A172 (cell line): ENCODE measurements around the gene EIF5B. TPM values are rescaled to one million over a fixed set of nuclear protein-coding genes. Genes with fewer than 3 reads are reported as not detected.

Source experiments
- DNase-seq: peaks from one replicate; pipeline ENCODE4 v3.0.0-alpha.2; 2015; ENCODE audit warnings: low spot score
- total RNA-seq: library from RNA; depleted of rRNA; stranded (reverse); fragments of >200 nt; shearing (Covaris generic); gene quantifications from 2 replicates; pipeline ENCODE4 v1.2.3, GENCODE V29; 2014

The EIF5B gene
- total RNA-seq, 1 experiment from 2014 or later, result 19.1 TPM

DNA sequence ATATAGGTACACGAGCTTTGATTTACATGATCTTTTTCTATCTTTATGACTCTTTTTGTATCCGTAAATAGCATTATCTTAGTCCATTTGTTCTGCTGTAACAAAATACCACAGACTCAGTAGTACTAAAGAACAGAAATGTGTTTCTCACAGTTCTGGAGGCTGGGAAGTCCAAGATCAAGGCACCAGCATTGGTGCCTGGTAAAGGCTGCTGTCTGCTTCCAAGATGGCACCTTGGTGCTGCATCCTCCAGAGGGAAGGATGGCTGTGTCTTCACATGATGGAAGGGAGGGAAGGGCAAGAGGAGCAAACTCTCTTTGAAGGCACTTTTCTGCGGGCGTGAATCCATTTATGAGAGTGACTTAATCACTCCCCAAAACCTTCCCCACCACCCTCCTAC lies 36.0 kb downstream of the EIF5B start:
- DNase-seq, result no peak

DNA sequence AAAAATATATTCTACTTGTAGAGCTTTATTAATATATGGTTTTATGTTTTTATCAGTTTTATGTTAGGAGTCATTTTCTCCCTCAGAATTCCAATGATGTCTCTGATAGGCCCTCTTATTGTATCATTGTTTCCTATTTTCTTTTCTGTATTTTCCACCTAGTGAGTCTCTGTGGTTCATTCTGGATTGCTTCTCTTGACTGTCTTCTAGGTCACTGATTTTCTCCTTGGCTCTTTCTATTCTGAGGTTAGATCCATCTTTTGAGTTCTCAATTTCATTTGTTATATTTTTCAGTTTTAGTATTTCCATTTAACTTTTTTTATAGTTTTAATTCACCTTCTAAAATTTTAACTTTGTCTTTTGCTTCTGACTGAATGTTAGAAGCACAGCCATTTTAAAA lies 37.6 kb downstream of the EIF5B start:
- DNase-seq, result no peak

DNA sequence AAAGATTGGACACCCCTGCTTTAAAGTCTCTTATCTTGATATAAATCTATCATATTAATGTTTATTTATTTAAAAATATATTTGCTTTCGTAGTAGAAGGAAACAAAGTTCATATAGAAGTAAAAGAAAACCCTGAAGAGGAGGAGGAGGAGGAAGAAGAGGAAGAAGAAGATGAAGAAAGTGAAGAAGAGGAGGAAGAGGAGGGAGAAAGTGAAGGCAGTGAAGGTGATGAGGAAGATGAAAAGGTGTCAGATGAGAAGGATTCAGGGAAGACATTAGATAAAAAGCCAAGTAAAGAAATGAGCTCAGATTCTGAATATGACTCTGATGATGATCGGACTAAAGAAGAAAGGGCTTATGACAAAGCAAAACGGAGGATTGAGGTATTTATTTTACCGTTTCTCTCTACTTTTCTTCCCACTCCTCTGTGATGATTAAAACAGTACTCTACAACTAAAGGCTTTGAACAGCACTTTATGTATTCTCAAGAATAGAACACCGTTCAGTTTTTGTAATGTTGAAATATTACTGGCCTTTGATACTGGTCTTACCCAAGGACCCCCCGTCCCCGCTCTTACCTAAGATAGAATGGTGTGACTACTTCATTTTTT lies 39.2 kb downstream of the EIF5B start:
- DNase-seq, result no peak

DNA sequence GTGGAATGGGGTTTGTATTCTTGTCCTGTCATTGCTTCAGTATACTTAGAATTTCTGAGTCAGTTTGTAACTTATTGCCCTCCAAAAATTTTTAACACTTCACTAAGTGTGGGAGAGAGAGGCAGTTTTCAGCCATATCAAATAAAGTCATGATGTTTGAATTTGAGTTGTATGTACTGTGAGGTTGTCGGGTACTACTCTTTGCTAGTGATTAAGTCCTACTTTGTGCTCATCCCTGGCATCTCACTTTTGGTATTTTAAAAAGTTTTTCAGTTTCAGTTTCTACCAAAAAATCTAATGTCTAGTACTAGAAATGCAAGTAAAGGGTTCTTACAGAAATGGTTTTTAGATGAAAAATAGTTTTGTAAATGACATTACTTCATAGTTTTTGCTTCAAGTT lies 40.7 kb downstream of the EIF5B start:
- no peak for DNase-seq

DNA sequence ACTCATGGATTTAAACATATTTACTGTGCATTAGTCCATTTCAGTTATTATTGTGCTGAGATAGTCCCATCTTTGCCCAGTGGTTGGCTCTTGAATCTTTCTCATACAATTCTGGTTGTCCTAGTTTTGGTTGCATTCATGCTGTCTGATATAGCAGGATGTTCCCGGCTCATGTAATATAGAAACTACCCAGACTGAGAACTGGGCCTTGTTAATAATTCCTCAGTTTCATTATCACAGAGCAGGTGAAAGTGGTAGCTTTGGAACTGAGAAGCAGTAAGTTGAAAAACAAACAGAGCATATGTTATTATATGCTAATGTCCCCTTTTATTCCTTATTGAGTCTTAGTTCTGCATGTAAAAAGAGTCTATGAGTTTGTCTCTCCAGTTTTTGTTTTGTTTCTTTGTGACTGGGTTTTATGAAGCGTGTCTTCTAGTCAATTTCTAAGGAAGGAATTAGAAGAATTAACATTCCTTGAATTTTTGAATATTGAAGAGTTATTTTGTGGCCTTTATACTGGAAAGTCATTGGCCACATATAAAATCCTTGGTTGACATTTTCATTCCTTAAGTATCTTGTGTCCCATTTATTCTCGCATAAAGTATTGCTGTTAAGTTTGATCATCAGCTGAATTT lies 43.3 kb downstream of the EIF5B start:
- DNase-seq, result no peak

DNA sequence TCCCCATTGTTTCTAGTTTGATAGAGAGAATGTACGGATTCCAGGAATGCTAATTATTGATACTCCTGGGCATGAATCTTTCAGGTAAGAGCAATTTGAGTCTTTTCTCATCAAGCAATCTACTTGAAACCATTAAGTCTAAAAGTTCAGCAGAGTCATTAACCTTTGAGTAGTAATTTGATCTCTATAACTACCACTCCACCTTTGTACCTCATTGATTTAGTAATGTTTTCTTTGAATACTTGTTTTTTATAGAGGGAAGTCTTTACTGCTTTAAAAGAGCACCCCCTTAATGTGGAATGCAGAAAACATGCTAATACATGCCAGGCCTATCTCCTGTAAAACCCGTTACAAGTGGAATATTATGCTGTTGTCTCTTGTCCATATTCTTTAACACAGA lies 45.0 kb downstream of the EIF5B start:
- DNase-seq, result no peak

DNA sequence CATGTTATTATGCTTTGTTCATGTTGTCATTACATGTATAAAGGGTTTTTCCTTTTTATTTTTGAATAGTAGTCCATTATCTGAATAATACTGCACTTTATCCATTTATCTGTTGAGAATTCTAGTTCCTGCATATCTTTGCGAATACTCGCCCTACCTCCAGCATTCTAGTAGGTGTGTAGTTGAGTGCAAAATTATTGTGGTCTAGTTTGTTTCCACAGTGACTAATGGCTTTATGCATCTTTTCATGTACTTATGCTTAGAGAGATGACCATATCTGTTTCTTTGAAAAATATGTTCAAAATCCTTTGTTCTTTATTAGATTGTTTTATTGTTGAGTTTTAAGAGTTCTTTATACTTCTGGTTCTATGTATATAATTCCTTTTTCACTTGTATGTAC lies 48.8 kb downstream of the EIF5B start:
- no peak for DNase-seq

DNA sequence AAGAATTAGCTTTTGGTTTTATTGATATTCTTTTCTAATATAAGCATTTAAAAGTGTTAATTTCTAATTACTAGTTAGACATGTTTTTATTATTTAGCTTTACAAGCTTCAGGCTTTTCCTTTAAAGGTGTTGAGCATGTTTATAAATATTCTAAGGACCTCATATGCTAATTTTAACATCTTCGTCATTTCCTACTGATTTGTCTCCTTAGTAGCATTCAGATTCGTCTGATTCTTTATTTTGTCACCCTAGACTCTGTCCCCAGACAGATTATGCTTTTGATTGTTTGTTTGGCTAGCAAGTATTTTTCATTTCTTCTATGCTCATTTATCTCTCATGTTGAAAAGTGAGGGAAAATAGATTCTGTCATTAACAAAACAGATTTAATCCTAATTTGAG lies 51.7 kb downstream of the EIF5B start:
- DNase-seq, result no peak

DNA sequence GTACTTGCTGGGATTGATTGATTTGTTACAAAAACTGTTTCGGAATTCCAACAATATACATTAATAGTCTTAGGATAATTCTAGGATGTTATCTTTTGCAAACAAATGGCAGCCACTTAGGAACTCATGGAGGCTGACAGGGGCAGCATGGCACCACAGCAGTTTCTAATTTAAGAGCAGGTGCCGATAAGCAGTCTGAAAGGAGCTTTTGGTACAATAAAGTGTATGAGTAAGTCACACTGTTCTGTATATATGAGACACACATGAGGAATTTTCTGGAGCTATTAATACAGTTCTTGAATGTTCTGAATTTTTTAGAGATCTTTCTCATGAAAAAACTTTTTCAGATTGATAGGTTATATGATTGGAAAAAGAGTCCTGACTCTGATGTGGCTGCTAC lies 52.2 kb downstream of the EIF5B start:
- DNase-seq, result peak; percentile 38

DNA sequence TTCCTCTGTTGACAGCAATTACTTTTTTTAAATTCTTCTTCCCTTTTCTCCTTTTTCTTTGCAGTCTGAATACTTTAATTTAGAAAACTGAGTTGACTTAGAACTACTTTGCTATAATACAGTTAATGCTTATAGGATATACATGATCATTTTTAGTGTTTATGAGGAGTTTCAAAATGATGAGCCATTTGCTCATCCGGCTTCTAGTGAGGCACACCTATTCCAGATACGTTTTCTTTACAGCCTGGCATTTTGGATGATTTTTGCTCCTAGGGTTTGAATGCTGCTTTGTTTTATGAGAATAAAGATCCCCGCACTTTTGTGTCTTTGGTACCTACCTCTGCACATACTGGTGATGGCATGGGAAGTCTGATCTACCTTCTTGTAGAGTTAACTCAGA lies 52.8 kb downstream of the EIF5B start:
- no peak for DNase-seq

DNA sequence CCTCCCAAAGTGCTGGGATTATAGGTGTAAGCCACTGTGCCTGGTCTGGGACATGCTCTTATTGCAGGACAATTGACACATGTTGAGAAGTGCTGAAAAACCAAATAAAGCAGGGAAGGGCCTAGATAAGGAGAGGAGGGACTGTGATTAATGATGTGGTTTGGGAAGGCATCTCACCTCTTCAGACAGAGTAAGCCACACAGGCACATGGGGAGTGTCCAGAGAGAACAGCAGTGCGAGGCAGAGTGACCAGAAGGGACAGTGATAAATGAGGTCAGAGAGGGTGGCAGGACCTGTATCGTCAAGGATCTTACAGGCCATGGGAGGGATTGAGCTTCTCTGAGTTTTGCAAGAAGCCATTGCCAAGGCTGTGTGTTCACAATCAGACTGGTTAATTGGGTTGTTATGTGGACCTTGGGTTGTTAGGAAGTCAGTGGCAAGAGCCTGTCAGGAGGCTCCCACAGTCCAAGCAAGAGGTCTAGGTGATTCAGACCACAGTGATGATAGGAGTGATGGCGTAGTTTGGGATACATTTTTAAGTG lies 58.5 kb downstream of the EIF5B start:
- DNase-seq, result no peak

DNA sequence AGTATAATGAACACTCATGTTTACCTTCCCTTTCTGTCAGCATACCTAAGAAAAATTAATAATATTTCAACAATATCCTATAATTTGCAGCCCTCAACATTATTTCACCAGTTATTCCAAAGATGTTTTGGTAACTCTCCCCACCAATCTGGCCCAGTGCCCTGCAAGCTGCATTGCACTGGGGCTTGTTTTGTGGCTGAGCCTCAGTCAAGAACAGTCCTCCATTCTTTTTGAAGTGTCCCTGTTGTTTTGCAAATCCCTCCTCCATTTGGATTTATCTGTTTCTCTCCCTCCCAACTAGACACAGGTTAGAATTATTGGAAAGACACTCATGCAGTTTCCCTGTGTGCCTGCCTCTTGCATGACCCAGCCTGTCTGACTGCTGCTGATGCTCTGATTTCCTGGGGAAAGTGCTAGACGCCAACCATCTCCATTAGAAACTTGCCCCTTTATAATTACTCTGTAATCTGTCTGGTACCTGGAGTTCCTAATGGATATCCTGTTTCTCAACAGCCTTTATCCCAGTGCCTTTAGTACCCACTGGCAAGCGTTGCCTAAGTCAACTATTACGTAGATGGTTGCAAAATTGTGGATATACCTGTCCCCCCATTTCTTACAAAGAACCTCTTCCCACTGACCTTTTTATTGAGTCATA lies 60.2 kb downstream of the EIF5B start:
- no peak for DNase-seq

DNA sequence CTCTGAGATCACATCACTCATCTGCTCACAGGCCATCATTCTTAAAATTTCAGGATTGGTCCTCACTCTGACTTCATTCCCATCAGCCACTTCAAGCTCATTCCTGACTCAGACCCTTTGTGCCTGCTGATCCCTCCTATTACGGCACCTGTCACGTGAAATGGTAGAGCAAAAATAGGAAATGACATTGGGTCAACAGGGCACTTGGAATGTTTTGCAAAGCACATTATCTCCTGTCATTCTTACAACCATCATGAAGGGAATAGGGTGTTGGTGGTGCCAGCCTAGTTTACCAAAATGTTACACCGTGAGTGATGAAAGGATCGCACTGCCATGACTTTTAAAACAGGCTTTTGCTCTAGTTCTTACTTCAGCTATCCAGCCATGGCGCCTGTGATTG lies 61.1 kb downstream of the EIF5B start:
- no peak for DNase-seq

DNA sequence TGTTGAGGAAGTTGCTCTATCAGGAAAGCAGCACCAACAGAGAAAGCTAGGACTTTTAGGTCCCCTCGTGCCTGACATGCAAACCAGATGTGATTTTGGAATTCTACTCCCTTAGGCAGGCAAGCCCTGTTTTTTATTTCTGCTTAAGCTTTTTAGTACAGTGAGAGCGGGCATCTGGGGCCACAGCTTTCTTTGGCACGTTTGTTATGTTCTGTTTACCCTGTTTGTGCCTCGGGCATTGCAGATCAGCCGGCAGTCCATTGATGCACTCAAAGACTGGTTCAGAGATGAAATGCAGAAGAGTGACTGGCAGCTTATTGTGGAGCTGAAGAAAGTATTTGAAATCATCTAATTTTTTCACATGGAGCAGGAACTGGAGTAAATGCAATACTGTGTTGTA lies 61.9 kb downstream of the EIF5B start:
- DNase-seq, result no peak

DNA sequence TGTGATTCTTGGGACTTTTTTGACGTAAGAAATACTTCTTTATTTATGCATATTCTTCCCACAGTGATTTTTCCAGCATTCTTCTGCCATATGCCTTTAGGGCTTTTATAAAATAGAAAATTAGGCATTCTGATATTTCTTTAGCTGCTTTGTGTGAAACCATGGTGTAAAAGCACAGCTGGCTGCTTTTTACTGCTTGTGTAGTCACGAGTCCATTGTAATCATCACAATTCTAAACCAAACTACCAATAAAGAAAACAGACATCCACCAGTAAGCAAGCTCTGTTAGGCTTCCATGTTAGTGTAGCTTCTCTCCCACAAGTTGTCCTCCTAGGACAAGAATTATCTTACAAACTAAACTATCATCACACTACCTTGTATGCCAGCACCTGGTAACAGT lies 62.6 kb downstream of the EIF5B start:
- no peak for DNase-seq

DNA sequence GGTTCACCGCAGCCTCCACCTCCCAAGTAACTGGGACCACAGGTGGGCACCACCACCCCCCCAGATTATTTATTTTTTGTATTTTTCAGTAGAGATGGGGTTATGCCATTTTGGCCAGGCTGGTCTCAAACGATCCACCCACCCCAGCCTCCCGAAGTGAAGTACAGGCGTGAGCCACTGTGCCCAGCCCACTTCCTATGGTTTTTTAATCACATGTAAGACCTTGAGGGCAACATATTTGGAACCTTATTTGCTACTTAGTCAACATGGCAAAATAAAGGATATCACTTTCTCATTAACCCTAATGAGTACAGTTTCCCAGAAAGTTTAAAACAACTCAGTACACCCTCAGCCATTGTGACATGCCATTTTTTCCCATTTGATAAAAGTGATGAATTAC lies 64.7 kb downstream of the EIF5B start:
- DNase-seq, result no peak

DNA sequence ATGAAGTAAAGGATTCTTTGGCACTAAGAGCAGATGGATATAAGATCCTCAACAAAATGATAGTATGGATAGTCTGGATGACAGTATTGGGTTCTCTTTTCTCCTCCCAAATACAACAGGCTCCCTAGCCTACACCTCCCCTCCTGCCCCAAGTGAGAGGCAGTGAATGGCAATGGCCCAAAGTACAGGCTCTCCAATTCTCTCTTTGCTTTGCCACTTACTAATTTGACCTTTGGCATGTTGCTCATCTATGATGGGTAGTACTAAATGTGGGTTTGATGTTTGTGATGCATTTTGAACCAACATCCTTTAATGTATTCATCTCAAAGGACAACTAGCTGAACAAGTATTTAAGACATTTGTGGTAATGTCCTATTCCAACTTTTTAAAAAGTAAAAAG lies 65.9 kb downstream of the EIF5B start:
- DNase-seq, result no peak

DNA sequence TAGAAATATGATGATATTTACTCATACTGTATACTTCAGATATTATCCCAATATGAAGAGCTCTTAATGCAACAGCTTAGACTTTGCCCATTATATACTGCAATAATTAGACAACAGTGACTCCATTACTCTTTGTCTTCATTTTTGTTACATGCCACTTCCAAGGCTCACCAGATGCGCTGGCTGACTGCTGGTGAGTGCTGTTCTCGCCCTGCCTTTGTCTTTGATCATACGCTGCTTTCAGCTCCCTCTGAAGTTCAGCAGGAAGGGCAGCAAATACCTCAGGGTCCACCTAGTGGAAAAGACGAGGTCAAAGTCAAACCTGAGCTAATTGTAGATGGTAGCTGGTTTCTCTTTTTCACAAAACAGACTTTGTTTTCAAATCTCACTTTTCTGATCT lies 66.3 kb downstream of the EIF5B start:
- no peak for DNase-seq

DNA sequence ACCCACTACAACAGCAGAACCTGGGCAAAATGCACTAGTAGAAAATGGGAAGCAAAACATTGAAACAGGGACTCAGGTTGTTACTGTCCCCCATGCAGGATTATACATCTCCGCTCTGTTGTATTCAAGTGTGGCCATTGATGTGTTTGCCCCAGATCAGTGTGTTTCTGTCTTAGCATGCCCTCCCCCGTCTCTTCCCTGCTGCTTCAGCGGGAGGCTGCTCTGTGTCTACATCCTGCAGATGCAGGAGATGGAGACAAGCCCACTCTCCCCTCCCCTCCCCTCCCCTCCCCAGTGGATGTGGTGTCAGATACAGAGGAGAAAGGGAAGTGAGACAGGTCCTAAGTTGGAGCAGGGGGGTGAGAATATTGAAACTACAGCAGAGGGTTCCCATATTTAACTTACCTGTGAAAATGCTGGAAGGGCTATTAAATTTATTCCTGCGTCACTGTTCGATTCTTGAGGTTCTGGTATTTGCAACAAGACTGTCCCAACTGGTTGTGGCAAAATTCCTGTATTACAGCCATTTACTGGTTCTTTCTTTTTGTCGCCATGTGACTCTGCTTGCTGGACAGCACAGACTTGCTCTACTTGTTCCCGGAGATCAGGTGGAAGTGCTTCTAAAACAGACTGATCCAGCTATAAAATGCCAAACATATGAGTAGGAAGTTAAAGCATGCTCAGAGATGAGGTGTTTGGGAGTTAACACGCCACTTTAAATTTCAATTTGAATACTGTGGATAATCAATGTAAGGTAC lies 67.0 kb downstream of the EIF5B start:
- DNase-seq, result no peak

DNA sequence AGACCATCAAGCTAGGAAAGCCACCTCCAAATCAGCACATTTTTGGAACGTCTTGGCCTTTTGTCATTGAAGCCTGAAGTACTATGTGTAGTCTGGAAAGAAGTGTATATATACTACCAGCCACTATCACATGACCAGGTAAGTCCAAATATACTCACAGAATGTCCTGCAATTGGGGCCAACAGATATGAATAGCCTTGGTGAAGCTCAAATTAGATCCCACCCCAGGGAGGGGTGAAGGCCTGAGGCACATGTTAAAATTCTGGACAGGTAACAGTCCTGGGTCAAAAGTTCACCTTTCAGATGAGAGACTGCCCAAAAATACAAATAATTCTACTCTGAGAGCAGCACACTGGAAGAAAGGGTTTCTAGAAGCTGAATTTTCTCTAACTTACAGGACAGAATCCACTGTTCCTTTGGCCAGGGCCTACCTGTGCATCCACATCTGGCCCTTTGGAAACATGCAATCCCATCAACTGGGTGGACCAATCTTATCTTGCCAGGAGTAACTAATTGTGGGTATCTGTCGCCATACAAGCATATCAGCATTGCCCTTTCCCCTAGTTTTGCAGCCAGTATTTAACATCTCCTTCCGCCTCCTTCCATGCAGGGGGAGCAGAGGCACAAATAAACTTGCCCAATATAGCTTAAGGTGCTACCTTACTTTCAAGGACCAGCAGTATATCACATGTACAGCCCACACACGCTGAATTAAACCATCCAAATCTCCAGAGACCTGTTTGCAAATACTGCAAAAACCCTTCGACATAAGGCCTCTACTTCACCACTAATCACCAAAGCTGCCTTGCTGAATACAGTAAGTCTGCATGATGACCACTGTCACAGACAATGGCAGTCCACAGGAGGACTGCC lies 67.8 kb downstream of the EIF5B start:
- no peak for DNase-seq

DNA sequence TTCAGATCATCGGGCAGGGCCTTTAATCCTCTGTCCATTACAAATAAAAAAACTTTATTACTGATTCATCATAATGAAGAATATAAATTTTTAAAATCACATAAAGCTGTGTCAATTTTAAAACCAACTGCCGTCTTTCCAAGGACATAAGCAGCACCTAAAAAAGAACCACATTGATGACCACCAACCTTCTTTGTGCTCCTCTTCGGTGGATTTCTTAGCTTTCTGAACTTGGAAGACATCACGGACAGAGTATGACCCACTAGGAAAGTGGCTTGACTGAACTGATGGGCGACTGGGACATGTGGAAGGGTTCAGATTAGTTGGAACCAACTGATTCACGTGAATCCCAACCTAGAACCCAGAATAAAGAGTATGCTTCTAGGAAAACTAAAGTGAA lies 68.9 kb downstream of the EIF5B start:
- DNase-seq, result no peak

DNA sequence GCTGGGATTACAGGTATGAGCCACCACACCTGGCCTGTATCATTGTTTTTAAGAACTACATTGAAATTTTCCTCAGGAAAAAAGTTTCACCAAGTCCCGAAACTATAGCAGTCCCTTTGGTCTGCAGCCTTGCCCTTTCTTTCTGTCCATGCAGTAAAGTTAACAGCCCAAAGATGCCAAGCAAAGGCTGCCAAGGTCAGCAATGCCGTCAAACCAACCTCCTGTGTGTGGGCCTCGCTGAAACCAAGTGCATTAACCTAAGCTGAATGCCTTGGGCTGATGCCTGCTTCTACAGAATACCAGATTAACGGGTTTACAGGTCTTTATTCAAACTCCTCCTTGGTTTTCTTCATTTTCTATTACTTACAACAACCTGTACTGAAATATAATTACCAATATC lies 73.1 kb downstream of the EIF5B start:
- DNase-seq, result no peak
